Endothelial cell of umbilical vein (primary cell): ENCODE data around the gene ANKMY1. TPM values are rescaled to one million over a fixed set of nuclear protein-coding genes. Genes with fewer than 3 reads are reported as not detected.

Source experiments
- BruUV-seq: library from RNA; stranded (reverse); fragments of 400-500 nt; replicated peaks from 2 replicates; lab custom pipeline; 2021; lab: Mats Ljungman, UMichigan
- CTCF ChIA-PET: fragments of 300-600, 350-600 bp; sonication (Branson Sonifier 250); formaldehyde crosslinking; loops from one replicate; lab custom pipeline; 2021; ENCODE audit warnings: antibody characterized with exemption, inconsistent platforms; lab: Charles Lee
- POLR2A ChIA-PET: fragments of 300-600, 350-600 bp; sonication (Branson Sonifier 250); formaldehyde crosslinking; loops from one replicate; lab custom pipeline; 2021; ENCODE audit warnings: antibody characterized with exemption, inconsistent platforms; lab: Charles Lee
- DNase-seq: peaks from one replicate; pipeline ENCODE4 v3.0.0-alpha.2; 2011; ENCODE audit warnings: low read depth, low spot score
- FAIRE-seq: peaks from 2 replicates; lab custom pipeline; 2011; peaks lifted over from hg19 to GRCh38; lab: Jason Lieb, UNC
- H2AFZ ChIP-seq: 2 replicates; pipeline ENCODE4 v1.6.0; 2012; ENCODE audit warnings: low read depth, low read length, control low read depth, inconsistent platforms
- H3K27ac ChIP-seq: 2 replicates; pipeline ENCODE4 v1.5.1; 2011; ENCODE audit warnings: low read depth, mild to moderate bottlenecking, control low read depth, low read length, moderate library complexity; ENCODE audit not compliant: insufficient read depth
- H3K27me3 ChIP-seq, 2 experiments: 2 replicates each; pipeline versions ENCODE4 v1.6.0 to v1.6.1; 2011; ENCODE audit warnings: low read length in 2 of 2, mixed read lengths in 1 of 2; ENCODE audit not compliant: control insufficient read depth in 2 of 2, insufficient read depth in 2 of 2
- H3K36me3 ChIP-seq, 2 experiments: 2 replicates in 1 of 2; 3 replicates in 1 of 2; pipeline ENCODE4 v1.5.1; 2011; ENCODE audit warnings: low read length in 2 of 2, mild to moderate bottlenecking in 1 of 2, moderate library complexity in 1 of 2; ENCODE audit not compliant: control insufficient read depth in 2 of 2, insufficient read depth in 2 of 2; ENCODE audit errors: extremely low read depth in 1 of 2
- H3K4me1 ChIP-seq: 3 replicates; pipeline ENCODE4 v1.5.1; 2011; ENCODE audit warnings: mild to moderate bottlenecking, low read length; ENCODE audit not compliant: control insufficient read depth, insufficient read depth; ENCODE audit errors: extremely low read depth
- H3K4me2 ChIP-seq: 2 replicates; pipeline ENCODE4 v1.6.1; 2011; ENCODE audit warnings: low read length, control low read depth, mixed read lengths; ENCODE audit not compliant: insufficient read depth
- H3K4me3 ChIP-seq, 3 experiments: fragments of 200-600 bp in 1 of 3; sonication (generic), shearing (Covaris generic) in 1 of 3; replicated peaks in 1 of 3; 2 replicates each; pipeline ENCODE4 v1.5.1; 2011 to 2016; ENCODE audit warnings: control low read depth in 3 of 3, low read length in 3 of 3, mild to moderate bottlenecking in 2 of 3, inconsistent platforms in 1 of 3, low read depth in 1 of 3, moderate library complexity in 1 of 3; ENCODE audit not compliant: insufficient read depth in 1 of 3
- H3K79me2 ChIP-seq: 2 replicates; pipeline ENCODE4 v1.6.0; 2012; ENCODE audit warnings: low read length, inconsistent platforms; ENCODE audit not compliant: control insufficient read depth, insufficient read depth
- H3K9ac ChIP-seq: replicated peaks from 2 replicates; pipeline ENCODE3; 2011; ENCODE audit warnings: low read length, control low read depth; ENCODE audit not compliant: insufficient read depth; ENCODE audit errors: extremely low read depth
- H3K9me1 ChIP-seq: replicated peaks from 3 replicates; pipeline ENCODE4 v1.6.0; 2011; ENCODE audit warnings: mild to moderate bottlenecking, low read length; ENCODE audit not compliant: control insufficient read depth, insufficient read depth; ENCODE audit errors: extremely low read depth
- H3K9me3 ChIP-seq: replicated peaks from 2 replicates; pipeline ENCODE4 v1.5.1; 2012; ENCODE audit warnings: low read length, inconsistent platforms; ENCODE audit not compliant: control insufficient read depth, insufficient read depth
- H4K20me1 ChIP-seq: replicated peaks from 2 replicates; pipeline ENCODE3; 2011; ENCODE audit warnings: mild to moderate bottlenecking, low read length; ENCODE audit not compliant: control insufficient read depth, insufficient read depth; ENCODE audit errors: extremely low read depth
- CTCF ChIP-seq, 2 donors: IDR thresholded peaks; 1 replicate in 1 of 2; 2 replicates in 1 of 2; pipeline ENCODE4 v1.5.1; 2011; ENCODE audit warnings: low read length in 2 of 2, mild to moderate bottlenecking in 2 of 2, moderate library complexity in 2 of 2, control low read depth in 1 of 2, inconsistent platforms in 1 of 2, low read depth in 1 of 2; ENCODE audit not compliant: insufficient read depth in 1 of 2; ENCODE audit errors: extremely low read depth in 1 of 2
- EZH2 ChIP-seq: IDR thresholded peaks from 2 replicates; pipeline ENCODE4 v1.6.1; 2012; ENCODE audit warnings: borderline replicate concordance, low read depth, mild to moderate bottlenecking, moderate library complexity, low read length, inconsistent platforms; ENCODE audit not compliant: severe bottlenecking
- FOS ChIP-seq: IDR thresholded peaks from 2 replicates; pipeline ENCODE4 v1.6.1; 2011; ENCODE audit warnings: mild to moderate bottlenecking, low read length, moderate library complexity, borderline replicate concordance; ENCODE audit not compliant: insufficient read depth
- dilution Hi-C: fragments of 300-500 bp; cut with MboI; formaldehyde crosslinking; loops from one replicate; pipeline ENCODE4 v1.15.0; 2019; ENCODE audit warnings: low sequenced_read_pairs; ENCODE audit not compliant: extremely low pct_ligation_motif_present
- intact Hi-C: fragments of 100-400 bp; cut with micrococcal nuclease; formaldehyde crosslinking; loops from one replicate; pipeline ENCODE4 v1.10.0; 2022
- polyA plus RNA-seq, 4 experiments: library from polyadenylated mRNA; depleted of rRNA in 3 of 4; stranded (reverse) in 3 of 4; unstranded in 1 of 4; fragments of >200 nt; gene quantifications; 2 replicates each; pipeline versions ENCODE4 v1.2.1 to v1.2.3, GENCODE V29; 2011 to 2012; ENCODE audit warnings: missing spikeins in 1 of 4
- total RNA-seq: library from RNA; stranded (reverse); gene quantifications from 2 replicates; pipeline ENCODE4 v1.2.3, GENCODE V29; 2021

ANKMY1 gene
- total and polyA plus RNA-seq, 2 donors (not counting 3 experiments of a cell fraction or from before 2014, with no cell fraction given) = 9.0 to 16.0 TPM

- Histone ChIP-seq H3K27ac (no peak overlapping the region), H3K79me2 (no peaks in the 10 kb centered on the region)
Observed at GRCh38 chr2:240437861-240438809, 119.7 kb downstream of the ANKMY1 start.

More at GRCh38 chr2:240437861-240438809, 119.7 kb downstream of the ANKMY1 start:
- H3K9ac ChIP-seq = no peak overlapping the region
- no peaks in the 10 kb centered on the region for H3K9me1 ChIP-seq
- no peak overlapping the region for H3K4me2 ChIP-seq
- TF ChIP-seq CTCF (IDR thresholded peaks at IDR 0.05; ENCODE audit: extremely low read depth in 1 of 2, insufficient read depth in 1 of 2, low read depth in 1 of 2, low read length in 2 of 2) (peak; percentile 92 to 98), EZH2 (peak; percentile 51), FOS (no peak)
- peak; percentile 53 for DNase-seq
- H3K36me3 ChIP-seq = no peaks in the 10 kb centered on the region
- peaks cover 7 to 15% of the 10 kb centered on the region in 2 experiments for H3K27me3 ChIP-seq
- no peaks in the 10 kb centered on the region for H3K4me1 ChIP-seq
- no peak overlapping the region for H3K4me3 ChIP-seq
- peak; percentile 71 for FAIRE-seq
- ChIA-PET CTCF (interaction anchor here (0.9 to 2.4 kb wide), 2 partner anchors 204 to 206 kb away, joined by 3 to 16 read pairs; no protein-coding TSS in a partner anchor), POLR2A (no interaction called here)
- no peak overlapping the region for H2AFZ ChIP-seq
- intact Hi-C loops (loop anchor here (1.0 to 5.0 kb wide), 7 partner anchors 129 to 394 kb away; partner anchors contain the start of gene RNPEPL1), dilution Hi-C loops (no loop called here)
- no peaks in the 10 kb centered on the region for H4K20me1 ChIP-seq
- BruUV-seq = TSS peak; percentile 3
- H3K9me3 ChIP-seq = no peaks in the 10 kb centered on the region
